Measurements from ENCODE around the gene CHST11.

CHST11 gene

GRCh38 chr12:104547235-104547634 lies 90.5 kb downstream of the CHST11 start:
- TF ChIP-seq, protein P1, sequence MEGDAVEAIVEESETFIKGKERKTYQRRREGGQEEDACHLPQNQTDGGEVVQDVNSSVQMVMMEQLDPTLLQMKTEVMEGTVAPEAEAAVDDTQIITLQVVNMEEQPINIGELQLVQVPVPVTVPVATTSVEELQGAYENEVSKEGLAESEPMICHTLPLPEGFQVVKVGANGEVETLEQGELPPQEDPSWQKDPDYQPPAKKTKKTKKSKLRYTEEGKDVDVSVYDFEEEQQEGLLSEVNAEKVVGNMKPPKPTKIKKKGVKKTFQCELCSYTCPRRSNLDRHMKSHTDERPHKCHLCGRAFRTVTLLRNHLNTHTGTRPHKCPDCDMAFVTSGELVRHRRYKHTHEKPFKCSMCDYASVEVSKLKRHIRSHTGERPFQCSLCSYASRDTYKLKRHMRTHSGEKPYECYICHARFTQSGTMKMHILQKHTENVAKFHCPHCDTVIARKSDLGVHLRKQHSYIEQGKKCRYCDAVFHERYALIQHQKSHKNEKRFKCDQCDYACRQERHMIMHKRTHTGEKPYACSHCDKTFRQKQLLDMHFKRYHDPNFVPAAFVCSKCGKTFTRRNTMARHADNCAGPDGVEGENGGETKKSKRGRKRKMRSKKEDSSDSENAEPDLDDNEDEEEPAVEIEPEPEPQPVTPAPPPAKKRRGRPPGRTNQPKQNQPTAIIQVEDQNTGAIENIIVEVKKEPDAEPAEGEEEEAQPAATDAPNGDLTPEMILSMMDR (IDR thresholded peaks at IDR 0.05; ENCODE audit: control insufficient read depth, extremely low read depth, insufficient read depth), result no peak
- H3K4me3 ChIP-seq (ENCODE audit: low read depth, low read length), result no peak overlapping the region
- no peak for DNase-seq (ENCODE audit: low read depth)

DNA sequence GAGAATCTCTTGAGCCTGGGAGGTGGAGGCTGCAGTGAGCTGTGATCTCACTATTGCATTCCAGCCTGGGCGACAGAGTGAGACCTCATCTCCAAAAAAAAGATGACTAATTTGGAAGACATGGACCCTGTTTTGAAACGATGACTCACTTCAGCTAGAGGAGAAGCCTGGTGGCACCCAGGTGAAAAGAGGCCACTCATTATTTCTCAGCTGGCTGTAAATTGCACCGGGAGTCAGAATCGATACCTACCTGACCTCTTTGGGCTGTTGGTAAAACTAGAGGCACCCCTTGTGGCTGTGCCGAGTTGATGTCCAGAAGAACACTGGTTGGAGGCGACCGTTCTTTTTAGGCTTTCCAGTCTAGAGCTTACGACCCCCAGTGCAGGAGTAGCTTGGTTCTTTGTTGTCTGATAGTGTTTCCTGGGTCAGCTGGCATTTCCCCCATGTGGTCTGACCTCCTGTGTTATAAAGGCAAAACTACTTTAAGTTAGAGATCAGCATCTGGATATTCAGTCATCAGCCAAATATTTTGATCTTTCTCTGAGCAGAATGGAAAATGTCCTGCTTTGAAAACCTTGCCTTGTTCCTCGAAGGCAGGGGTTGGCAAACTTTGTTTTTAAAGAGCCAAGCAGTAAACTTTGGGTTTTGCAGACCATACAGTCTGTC lies 93.2 kb downstream of the CHST11 start:
- no peak overlapping the region for H3K4me3 ChIP-seq (ENCODE audit: low read depth, low read length)
- TF ChIP-seq, protein P1 (IDR thresholded peaks at IDR 0.05; ENCODE audit: control insufficient read depth, extremely low read depth, insufficient read depth), result no peak
- no peak for DNase-seq (ENCODE audit: low read depth)

GRCh38 chr12:104551313-104551931 lies 94.7 kb downstream of the CHST11 start:
- no peak for DNase-seq (ENCODE audit: low read depth)
- TF ChIP-seq, protein P1 (IDR thresholded peaks at IDR 0.05; ENCODE audit: control insufficient read depth, extremely low read depth, insufficient read depth), result no peak
- no peak overlapping the region for H3K4me3 ChIP-seq (ENCODE audit: low read depth, low read length)

DNA sequence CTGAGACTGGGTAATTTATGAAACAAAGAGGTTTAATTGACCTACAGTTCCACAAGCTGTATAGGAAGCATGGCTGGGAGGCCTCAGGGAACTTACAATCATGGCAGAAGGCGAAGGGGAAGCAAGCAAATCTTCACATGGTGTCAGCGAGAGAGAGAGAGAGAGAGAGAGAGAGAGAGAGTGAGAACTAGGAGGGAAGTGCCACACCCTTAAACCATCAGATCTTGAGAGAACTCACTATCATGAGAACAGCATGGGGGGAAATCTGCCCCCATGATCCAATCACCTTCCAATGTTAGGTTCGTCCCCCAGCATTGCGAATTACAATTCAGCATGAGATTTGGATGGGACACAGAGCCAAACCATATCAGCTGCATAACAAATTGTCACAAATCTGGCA lies 96.7 kb downstream of the CHST11 start:
- no peak overlapping the region for H3K4me3 ChIP-seq (ENCODE audit: low read depth, low read length)
- no peak for DNase-seq (ENCODE audit: low read depth)
- TF ChIP-seq, protein P1 (IDR thresholded peaks at IDR 0.05; ENCODE audit: control insufficient read depth, extremely low read depth, insufficient read depth), result no peak

DNA sequence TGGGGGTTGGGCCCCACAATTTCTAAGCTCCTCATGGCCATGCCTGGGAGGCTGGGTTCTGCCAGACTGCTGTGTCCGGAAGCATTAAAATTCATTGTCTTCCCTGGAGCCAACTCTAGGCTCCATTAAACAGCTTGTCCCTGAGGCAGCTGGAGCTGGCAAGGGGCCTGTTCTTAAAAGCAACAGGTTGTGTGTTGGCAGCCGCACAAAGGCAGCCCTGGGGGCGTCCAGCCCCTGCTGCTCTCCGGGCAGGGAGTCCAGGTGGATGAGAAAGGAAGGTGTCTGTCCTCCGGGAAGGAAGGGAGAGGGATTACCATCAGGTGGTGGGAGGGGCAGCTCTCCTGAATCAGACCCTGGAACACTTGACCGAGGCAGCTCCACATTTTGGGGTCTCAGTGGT lies 98.9 kb downstream of the CHST11 start:
- H3K4me3 ChIP-seq (ENCODE audit: low read depth, low read length), result no peak overlapping the region
- TF ChIP-seq, protein P1 (IDR thresholded peaks at IDR 0.05; ENCODE audit: control insufficient read depth, extremely low read depth, insufficient read depth), result no peak
- no peak for DNase-seq (ENCODE audit: low read depth)

DNA sequence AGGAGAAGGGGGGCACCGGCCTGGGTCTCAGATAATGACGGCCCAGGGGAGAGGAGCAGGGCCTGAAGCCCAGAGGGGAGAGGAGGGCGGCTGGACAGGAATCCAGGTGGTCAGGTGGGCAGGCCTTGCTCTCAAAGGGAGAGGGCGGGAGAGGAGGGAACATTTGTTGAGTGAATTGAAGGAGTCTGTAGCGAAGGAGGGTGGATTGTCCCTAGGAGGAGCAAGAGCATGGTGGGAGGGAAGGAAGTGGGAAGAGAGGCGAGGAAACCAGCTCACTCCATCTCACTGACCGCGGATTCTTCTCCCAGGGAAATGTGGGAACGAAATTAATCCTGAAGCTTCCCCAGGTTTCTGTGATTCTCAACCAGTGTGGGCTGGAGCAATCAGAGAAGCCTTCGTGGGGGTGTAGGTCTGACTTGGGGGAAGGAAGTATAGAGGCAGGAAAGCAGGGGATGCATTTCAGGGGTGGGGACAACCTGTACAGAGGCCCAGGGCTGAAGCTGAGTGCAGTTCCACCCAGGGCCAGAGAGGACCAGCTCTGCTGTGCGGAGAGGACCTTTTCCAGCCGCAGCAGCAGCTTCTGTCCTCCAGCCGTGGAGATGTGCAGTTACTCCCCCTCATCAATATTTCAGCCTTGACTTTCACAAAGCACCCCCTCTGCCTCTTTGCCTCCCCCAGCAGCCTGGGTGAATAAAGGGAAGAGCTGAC lies 100.9 kb downstream of the CHST11 start:
- H3K4me3 ChIP-seq (ENCODE audit: low read depth, low read length), result no peak overlapping the region
- TF ChIP-seq, protein P1 (IDR thresholded peaks at IDR 0.05; ENCODE audit: control insufficient read depth, extremely low read depth, insufficient read depth), result no peak
- DNase-seq (ENCODE audit: low read depth), result no peak
